Stimulated activated CD8-positive, alpha-beta memory T cell treated with anti-CD3 and anti-CD28 coated beads, Interleukin-12 subunit alpha, Interleukin-12 subunit beta, amount 100 ng/mL, for 24 hours (primary cell): ENCODE results near the gene NDUFAF3.

Source experiments
- DNase-seq: peaks from one replicate; pipeline ENCODE4 v3.0.0-alpha.2; 2020; ENCODE audit errors: extremely low read depth

The NDUFAF3 gene

DNA sequence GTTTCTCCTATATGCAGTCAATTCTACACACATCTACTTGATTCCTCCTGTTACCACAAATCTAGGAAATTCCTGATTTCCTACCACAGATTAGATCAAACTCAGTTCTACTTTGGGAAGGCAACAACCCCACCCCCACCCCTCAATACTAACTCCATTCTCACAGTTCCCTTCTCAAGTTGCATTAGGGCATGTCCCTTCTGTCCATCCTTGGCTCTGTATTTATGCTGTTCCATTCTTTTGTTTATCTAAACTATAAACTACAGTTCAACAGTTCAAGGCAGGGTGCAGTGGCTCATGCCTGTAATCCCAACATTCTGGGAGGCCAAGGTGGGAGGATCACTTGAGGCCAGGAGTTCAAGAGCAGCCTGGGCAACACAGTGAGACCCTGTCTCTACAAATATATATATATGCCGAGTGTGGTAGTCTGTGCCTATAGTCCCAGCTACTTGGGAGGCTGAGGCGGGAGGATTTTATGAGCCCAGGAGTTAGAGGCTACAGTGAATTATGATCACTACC lies 32.5 kb downstream of the NDUFAF3 start:
- DNase-seq, result no peak

DNA sequence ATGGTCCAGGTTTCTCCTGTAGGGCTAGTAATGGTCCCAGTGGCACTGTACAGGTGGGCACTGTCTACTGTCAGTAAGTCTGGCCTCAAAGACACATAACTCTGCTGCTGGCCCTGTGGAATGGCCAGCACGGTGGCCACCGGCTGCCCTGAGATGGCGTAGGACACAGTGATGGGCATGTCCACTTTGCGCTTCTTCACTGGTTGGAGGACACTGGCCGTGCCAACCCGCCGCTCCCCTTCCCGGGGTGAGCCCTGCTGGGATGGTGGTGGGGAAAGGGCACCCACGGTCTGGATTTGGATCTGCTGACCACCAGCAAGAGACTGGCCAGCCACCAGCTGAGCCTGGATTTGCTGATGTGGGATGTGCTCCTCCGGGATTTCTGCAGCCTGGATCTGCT lies 35.3 kb downstream of the NDUFAF3 start:
- no peak for DNase-seq

DNA sequence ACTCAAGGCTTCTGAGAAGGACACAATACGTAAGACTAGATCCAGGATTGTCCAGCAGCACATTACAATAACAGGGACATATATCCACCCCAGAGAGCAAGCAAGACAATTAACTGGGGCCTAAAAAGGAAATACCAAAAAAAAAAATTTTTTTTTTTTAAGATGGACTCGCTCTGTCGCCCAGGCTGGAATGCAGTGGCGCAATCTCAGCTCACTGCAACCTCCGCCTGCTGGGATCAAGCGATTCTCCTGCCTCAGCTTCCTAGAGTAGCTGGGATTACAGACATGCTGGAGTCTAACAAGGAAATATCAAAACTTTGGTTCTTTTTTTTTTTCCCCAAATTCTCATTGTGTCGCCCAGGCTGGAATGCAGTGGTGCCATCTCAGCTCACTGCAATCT lies 36.1 kb downstream of the NDUFAF3 start:
- no peak for DNase-seq
